Lower leg skin (tissue), 3 donors: ENCODE data around the gene LY6G5C.

Experiments
- CTCF ChIP-seq, 3 donors: fragments of 450-650 bp; IDR thresholded peaks; one replicate each; pipeline ENCODE4 v1.5.1; 2016; ENCODE audit warnings: antibody characterized with exemption in 3 of 3, mild to moderate bottlenecking in 3 of 3, moderate library complexity in 2 of 3
- POLR2A ChIP-seq, 2 donors: fragments of 450-650 bp; IDR thresholded peaks; one replicate each; pipeline ENCODE4 v1.6.1; 2016 to 2017; ENCODE audit warnings: antibody characterized with exemption in 2 of 2, mild to moderate bottlenecking in 1 of 2, moderate library complexity in 1 of 2

- TF ChIP-seq CTCF (IDR thresholded peaks at IDR 0.05) (no peak), POLR2A (IDR thresholded peaks at IDR 0.05) (no peak)
Measured at GRCh38 chr6:31700740-31701401, 20.0 kb upstream of the LY6G5C start.
